HG02884 (cell line): ENCODE data around the gene RARG.

Experiments used
- ATAC-seq: cut with Tn5 transposase; IDR thresholded peaks from one replicate; pipeline ENCODE4 v1.9.1; 2021; ENCODE audit warnings: mild to moderate bottlenecking, moderate library complexity; ENCODE audit not compliant: unreplicated experiment

RARG gene

GRCh38 chr12:53231921-53232645 lies at the start of gene RARG:
TSS of gene RARG (minus strand) at chr12:53232209. CDS start at chr12:53227545, 4,664 bp downstream.
- ATAC-seq, result no peak

GRCh38 chr12:53279888-53280498 lies 48.0 kb upstream of the RARG start:
- ATAC-seq, result no peak

- ATAC-seq, result no peak
Observed at GRCh38 chr12:53279283-53279869, 47.4 kb upstream of the RARG start.

GRCh38 chr12:53277981-53278380 lies 46.0 kb upstream of the RARG start:
- ATAC-seq, result no peak

- ATAC-seq, result no peak
Observed at GRCh38 chr12:53276511-53276910, 44.5 kb upstream of the RARG start.

GRCh38 chr12:53274445-53274844 lies 42.4 kb upstream of the RARG start:
- ATAC-seq, result no peak

GRCh38 chr12:53268630-53269562 lies 36.9 kb upstream of the RARG start:
- peak; percentile 5 for ATAC-seq

GRCh38 chr12:53267999-53268629 lies 36.1 kb upstream of the RARG start, which contains the start of gene ESPL1:
TSS of gene ESPL1 (plus strand) at chr12:53268299. CDS start at chr12:53268767, 468 bp downstream.
- peak; percentile 80 for ATAC-seq

GRCh38 chr12:53267306-53267998 lies 35.4 kb upstream of the RARG start:
- ATAC-seq, result no peak

- ATAC-seq, result no peak
Observed at GRCh38 chr12:53265783-53266182, 33.8 kb upstream of the RARG start.

- no peak for ATAC-seq
Observed at GRCh38 chr12:53259891-53260290, 27.9 kb upstream of the RARG start.

GRCh38 chr12:53258541-53259539 lies 26.8 kb upstream of the RARG start:
- no peak for ATAC-seq

GRCh38 chr12:53255996-53256395 lies 24.0 kb upstream of the RARG start:
- no peak for ATAC-seq

GRCh38 chr12:53254816-53255545 lies 23.0 kb upstream of the RARG start:
- ATAC-seq, result no peak

- no peak for ATAC-seq
Observed at GRCh38 chr12:53253298-53253697, 21.3 kb upstream of the RARG start.

- ATAC-seq, result no peak
Observed at GRCh38 chr12:53252349-53252916, 20.4 kb upstream of the RARG start.

GRCh38 chr12:53251477-53252348 lies 19.7 kb upstream of the RARG start:
- peak; percentile 56 for ATAC-seq
